NCI-H2227 (cell line): ENCODE measurements around the gene NFE2L2.
"Not testable (repeated sequence)": the region's sequence is repeated elsewhere in the genome, so short reads cannot be mapped to it uniquely, and the experiment has no call there.

Experiments used
- DNase-seq: peaks from one replicate; lab custom pipeline; 2025; ENCODE audit not compliant: unreplicated experiment; lab: John Stamatoyannopoulos, UW

Gene NFE2L2

GRCh38 chr2:177281400-177282180 is 17.1 kb upstream of the NFE2L2 start:
- DNase-seq: no peak

DNA sequence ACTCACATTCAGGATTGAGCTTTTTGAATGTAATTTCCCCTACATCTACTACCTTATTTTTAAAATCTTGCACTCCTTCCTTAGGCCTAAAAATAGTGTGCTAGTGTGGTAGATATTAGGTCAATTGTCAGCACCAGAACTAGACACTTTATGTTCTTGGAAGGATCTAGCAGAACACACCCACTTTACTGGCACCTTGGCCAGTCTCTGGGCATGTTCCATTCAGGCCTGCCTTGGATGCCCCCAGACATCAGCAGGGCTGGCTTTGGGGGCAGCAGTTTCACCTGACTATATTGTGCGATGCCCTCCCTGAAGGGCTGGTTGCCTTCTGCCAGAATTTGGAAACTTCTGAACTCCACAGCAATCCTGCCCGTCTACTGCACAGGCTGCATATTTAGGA is 15.3 kb upstream of the NFE2L2 start:
- DNase-seq: no peak

DNA sequence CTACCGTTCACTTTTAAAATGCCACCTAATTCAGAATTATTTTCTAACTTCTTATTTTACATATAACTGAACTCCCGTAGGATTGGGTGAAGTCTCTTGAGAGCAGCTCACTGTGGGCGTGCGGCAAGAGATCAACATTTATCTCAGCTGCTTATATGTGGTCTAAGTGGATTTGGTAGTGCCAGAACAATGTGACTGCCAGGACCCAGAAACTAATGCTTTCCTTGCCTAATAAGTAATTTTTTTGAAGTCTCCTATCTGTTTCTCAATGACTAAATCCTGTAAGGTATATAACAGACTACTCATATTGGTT is 11.2 kb upstream of the NFE2L2 start:
- DNase-seq: no peak

DNA sequence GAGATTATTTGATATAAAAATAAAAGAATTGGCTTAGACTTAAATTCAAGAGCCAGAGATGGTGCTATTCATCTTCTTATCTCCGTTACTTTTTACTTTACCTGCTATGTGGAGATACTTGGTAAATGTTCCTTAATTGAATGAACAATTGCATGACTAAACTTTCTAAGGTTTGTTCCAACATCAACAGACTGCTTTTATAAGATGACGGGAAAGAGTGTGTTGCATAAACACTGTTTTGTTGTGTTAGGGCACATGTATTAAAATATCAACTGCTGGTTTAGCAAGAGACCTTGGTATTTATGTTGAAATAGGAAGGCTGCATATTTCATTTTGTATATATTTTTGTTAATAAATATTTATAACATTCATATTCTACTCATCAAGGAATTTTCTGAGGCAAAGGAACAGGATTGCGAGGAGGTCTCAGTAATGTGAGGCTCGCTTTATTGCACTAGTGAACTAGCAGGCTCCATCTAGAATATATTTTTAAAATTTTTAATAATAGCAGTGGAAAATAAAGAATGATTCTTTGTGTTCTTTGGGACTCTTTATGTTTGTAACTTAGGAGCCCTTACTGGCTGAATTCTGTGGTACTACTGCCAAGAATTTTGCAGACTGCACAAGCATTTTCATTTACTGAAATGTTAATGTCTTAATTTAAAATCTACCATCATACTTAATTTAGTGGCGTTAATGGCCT is 10.7 kb upstream of the NFE2L2 start:
- no peak for DNase-seq

DNA sequence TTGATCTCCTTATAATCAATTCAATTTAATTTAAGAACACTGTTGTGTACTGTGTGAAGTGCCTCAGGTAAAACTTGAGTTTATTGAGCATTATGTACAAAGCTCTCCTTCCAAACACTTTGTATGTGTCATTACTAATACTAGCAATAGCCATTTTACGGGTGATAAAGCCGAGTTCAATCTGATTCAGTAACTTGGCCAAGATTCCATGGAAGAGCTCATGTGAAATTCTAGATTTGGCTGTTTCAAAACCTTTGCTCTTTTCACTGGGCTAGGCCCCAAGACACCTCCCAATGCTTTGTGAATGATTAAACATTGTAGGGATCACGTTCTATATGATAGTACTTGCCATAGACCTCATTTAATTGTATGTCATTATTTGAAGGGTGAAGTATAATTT is 8.9 kb upstream of the NFE2L2 start:
- DNase-seq: no peak

DNA sequence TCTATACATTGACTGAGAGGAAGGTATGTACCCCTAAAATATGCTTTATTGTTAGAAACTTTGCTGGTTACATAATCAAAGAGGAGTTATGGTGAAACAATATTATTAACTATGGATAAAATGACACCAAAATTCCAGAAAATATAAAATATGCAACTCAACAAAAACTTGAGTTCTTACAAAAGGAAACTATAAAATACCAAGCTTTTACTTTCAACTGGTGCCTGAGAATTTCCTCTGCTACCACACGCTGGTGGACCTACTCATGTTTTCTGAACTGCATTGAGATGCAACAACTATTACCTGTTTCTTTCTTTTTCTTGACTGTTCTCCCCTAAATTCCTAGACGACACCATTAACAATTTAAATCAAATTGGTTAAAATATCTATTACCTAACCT is 8.2 kb upstream of the NFE2L2 start:
- DNase-seq: no peak

DNA sequence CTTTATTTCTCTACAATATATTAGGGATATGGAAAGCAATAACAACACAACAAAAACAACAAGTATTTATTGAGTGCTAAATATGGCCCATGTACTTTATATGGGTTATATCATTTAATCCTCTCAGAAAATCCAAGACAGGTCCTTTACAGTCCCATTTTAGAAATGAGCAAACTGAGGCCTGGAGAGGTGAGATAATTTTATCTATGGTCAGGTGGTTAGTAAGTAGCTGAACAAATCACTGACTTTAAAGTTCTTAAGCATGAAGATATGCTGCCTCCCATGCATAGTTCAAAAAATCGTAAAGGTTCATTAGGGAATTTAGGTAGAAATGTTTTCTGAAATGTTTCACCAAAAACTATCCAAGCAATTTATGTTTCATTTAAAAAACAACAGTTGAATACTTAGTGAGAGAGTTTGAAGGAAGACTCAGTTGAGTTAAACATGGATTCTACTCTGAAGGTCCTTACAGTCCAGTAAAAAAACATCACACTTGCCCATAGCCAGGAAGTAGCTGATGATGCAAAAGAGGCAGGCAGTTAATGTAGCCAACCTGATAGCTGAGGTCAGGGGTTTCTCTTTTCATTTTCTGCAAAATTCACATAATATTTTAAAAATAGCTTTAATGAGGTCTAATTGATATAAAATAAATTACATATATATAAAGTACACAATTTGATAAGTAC is 7.6 kb upstream of the NFE2L2 start:
- DNase-seq: no peak

- DNase-seq: no peak
These were observed 6.0 kb upstream of the NFE2L2 start for GRCh38 chr2:177270531-177270930.

- no peak for DNase-seq
These were observed 4.4 kb upstream of the NFE2L2 start for GRCh38 chr2:177268901-177269300.

GRCh38 chr2:177268187-177268871 is 3.8 kb upstream of the NFE2L2 start:
- no peak for DNase-seq

- not testable (repeated sequence) for DNase-seq
These were observed 2.4 kb upstream of the NFE2L2 start for GRCh38 chr2:177266955-177267354.

- DNase-seq: no peak
These were observed 1.6 kb upstream of the NFE2L2 start for GRCh38 chr2:177265824-177266817.

DNA sequence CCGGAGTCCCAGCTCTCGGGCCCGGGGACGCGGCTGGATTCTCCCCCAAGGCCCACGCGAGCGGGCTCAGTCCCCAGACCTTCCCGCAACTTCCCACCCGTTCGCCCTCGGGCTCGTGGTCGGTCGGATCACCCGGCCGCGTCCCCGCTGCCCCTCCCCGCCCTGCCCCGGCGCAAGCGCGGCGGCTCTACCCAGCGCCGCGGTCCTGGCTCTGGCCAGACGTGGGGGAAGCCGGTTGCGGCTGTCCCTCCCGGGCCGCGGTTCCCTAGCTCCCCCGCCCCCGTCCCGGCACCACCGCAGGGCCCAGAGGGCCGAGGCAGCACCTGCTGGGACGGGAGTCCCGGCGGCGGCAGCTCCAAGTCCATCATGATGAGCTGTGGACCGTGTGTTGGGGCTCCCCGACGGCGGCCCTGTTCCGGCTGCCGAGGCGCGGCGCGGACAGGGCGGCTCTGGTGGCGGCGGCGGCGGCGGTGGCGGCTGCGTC is 276 bp downstream of the NFE2L2 start:
- no peak for DNase-seq

DNA sequence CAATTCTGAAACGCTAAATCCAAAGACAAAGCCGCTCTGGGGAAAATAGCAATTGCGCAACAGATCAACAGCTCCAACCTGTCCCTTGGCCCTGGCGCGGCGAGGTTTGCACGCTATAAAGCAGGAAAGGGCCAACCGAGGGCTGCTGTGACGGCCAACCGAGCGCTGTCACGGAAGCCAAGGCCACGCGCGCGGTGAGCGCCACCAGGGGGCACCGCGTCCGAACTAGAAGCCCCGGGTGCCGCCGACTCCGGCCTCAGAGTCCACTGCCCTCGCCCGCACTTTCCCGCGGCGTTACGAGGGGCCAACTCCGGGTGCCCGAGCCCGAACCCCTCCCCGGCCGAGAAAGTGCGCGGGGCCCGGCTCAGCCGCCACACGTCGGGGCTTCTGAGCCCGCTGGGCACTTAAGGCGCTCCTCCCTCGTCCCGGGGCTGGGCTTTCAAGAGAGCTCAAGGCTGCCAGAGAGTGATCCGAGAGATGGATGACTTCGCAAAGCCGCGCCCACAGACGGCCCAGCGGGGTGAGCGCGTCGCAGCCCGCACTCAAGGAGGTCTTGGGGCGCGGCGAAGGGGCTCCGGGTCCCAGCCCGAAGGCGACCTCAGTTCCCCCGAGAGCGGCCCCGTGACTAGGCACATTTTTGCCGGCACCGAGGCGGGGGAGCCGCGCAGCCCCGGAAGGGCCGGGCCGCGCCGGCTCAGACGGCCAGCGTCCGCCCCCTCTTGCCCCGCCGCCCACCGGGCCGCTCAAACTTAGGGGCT is 897 bp downstream of the NFE2L2 start:
- peak; percentile 99 for DNase-seq

GRCh38 chr2:177262958-177263450 is 1.5 kb downstream of the NFE2L2 start:
- no peak for DNase-seq

GRCh38 chr2:177262092-177262491 is 2.4 kb downstream of the NFE2L2 start:
- DNase-seq: no peak

DNA sequence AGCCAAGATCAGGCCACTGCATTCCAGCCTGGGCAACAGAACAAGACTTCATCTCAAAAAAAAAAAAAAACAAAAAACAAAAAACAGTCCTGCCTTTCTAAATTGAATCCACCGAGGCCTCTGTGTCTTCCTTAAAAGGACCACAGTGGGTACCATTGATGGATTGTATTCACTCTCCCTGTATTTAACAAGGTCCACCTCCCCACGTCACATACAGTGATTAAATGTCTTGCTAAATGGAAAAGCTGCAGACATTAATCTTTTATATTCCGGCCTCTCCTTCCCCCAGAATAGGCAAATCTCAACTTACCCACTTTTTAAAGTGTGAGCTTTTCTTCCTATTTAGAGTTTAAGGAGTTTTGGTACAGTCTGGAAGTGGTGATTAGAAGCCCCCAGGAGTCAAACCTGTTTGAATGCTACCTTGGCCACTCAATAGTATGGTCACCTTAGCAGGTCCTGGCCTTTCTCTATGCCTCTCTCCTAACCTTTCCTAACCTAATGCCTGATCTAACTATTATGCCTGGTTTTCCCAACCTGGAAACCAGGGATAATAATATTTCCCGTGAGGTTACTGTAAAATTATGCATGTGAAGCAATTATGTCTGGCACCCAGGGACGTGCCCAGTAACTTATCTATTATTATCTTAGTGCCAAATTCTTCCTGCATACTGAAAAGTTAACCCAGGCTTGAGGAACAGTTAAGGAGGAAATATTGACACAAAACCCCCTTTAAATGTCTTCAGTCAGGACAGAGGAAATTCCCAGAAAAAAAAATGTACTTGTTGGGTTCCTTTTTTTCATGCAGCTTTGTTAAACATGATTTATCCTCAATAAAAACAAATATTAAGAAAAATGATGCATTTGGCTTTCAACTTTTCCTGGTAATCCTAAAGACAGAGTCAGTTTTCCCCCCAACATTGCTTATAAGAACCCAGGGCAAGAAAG is 3.1 kb downstream of the NFE2L2 start:
- DNase-seq: peak; percentile 10

- no peak for DNase-seq
These were observed 4.1 kb downstream of the NFE2L2 start for GRCh38 chr2:177260379-177260778.
